Measurements from ENCODE around the gene RAP1GAP.

Gene RAP1GAP

DNA sequence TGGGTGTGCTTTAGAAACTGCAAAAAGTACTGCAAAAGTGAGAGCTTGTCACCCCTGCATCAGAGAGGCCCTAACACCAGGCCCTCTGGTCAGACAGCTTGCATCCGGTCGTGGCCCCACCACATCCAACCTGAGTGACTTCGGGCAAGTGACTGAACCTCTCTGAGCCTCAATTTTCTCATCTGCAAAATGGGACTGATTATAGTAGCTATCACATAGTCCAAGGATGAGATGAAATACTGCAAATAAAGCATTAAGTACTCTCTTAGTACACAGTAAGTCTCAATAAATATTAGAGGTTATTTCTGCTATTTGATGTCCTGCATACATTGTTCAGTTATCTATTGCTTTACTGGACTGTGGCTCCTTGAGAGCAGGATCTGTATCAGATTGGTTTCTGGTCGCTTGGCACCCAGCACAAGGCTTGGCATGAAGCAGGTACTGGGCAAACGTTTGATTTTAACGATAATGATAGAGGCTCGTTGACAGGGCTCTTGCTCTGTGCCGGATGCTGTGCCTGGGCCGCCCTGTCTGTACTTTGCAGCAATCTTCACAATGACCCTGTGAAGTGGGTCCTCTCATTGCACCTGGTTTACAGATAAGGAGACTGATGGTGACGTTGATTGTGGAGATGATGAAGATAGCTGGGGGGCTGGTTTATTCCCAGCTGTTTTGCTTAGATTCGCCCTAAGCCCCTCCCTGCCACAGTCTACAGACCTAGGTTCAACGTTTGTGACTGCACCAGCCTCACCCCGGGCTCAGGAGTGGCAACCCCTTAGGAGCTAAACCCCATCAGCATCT is 43.6 kb downstream of the RAP1GAP start:
- no peak for DNase-seq (ENCODE audit: low spot score)

DNA sequence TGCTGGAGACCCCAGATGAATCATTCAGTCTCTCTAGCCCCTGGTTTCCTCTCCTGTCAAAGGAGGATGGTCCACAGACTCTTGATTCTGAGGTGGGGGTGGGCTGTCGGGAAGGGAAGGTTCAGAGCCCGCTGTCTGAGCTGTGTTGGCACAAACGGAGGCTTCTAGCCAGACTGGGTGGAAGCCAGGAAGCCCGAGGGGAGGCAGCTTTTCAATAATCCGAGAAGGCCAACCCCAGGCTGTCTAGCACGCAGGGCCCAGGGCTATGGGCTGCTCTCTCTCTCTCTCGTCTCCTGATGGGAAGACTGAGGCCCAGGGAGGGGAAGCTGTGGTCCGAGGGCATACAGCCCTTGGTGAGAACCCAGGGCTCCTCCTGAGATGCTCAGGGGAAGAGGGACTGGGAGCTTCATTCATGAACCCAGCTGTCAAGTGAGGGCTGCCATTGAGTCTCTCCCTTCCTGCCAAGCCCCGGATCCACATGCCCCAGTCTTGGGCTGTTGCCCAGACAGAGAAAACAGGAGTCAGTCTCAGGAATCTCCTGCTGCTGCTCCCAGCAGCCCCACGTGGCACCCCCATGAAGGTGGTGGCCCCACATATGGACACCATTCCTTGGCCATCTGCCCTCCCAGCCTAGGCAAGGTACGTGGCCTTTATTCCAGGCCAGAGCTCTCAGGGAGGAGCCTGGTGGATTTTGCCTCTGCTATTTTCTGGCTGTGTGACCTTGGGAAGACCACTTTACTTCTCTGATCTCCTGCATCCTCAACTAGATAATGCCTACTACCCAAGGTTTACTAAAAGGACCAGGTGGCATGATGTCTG is 44.4 kb downstream of the RAP1GAP start:
- DNase-seq (ENCODE audit: low spot score) = peak; percentile 92

DNA sequence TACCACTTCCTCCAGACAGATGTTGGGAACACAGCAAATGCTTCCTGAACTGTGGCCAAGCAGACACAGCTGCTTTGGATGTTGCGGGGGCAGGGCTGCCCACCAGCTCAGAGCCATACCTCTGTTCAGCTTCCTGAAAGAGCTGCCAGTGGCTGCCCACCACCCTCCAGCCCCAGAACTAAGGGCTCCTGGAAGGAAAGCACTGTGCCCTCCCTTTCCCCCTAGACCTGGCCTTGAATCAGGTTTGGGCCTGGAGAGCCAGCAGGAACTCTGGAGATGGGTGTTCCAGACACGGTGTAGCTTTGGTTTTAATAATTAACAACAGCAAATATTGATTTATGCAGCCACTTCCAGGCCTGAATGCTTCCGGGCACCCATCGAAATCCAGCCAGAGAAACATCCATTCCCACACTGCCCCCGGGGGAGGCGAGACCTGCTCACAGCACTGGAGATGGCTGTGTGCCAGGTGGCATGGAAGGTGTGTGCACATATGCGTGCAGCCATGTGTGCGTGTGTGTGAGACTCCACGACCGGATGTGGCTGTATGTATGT is 45.7 kb downstream of the RAP1GAP start:
- DNase-seq (ENCODE audit: low spot score) = no peak

DNA sequence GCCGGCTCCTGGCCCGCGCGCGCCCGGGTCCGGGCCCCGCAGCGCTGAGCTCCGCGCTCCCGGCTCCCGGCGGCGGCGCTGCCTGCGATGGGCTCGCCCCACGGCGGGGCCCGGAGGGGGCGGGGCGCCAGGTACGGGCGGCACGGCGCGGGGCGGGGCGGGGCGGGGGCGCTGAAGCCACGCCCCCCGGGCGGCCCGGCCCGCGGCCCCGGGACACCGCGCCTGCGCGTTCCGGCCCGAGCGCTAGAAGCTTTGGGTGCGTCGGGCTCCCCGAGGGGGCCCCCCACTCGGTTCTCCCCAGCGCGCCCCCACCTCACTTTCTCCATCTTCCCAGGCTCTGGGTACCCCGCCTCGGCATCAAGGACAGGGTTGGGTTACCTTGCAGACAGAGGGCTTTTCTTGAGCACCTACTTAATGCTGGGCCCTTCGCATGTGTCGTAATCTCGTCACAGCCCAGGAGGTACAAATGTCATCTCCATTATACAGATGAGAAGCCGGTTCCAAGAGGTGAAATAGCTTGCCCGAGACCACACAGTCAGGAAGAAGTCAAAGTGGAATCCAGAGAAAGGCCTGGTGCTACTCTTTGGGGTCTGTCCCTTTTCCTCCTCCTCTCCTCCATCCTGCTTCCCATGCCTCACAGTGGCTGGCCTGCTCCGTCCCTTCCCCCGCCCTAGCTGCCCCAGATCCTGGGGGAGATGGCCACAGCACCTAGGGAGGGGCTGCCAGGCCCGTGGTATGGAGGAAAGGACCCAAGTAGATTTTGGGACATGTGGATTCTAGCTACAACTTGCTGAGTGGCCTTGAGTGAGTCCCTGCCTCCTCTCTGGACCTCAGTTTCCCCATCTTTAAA is 46.5 kb downstream of the RAP1GAP start:
- DNase-seq (ENCODE audit: low spot score) = no peak

DNA sequence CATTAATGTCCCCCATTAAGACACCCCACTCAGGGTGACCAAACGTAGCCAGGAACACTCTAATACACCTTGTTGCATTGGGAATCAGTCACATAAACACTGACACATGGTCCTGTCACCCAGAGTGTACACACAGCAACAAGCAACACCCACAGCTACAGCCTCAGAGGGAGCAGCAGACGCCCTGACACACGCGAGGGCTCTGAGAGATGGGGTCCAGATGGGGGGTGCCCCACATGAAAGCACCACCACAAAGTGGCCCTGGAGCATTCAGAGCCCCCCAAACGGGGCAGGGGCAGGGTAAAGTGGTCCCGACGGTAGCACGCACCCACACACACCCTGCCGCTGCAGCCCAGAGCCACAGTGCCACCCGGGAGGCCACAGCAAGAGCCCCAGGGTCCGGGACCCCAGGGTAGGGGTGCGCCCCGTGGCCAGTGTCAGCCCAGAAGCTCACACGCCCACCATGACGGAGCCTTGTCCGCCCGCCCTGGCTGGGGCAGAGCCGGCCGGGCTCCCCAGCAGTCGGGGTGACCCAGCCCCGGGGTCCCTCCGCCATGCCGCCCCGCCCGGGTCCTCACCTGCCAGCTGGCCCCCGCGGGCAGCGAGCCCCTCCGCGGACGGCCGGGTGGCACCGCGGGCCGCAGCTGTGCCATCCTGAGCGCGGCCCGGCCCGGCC is 47.3 kb downstream of the RAP1GAP start:
- DNase-seq (ENCODE audit: low spot score) = no peak

DNA sequence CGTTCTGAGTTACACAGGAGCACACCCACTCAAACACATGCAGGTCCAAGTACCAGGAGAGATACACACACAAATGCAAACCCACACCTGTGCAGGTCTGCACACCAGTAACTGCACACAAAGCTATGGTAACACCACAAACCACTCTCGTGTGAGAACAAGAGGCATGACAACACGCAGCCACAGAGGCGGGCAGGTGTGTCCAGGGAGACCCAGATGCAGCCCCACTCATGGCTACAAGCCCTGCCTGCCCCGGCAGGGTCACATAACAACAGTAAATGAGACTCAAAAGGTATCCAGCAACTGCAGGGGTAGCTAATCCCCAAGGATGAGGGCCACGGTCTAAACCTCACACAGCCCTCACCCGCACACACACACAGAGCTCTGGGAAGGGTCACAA is 48.1 kb downstream of the RAP1GAP start:
- no peak for DNase-seq (ENCODE audit: low spot score)

DNA sequence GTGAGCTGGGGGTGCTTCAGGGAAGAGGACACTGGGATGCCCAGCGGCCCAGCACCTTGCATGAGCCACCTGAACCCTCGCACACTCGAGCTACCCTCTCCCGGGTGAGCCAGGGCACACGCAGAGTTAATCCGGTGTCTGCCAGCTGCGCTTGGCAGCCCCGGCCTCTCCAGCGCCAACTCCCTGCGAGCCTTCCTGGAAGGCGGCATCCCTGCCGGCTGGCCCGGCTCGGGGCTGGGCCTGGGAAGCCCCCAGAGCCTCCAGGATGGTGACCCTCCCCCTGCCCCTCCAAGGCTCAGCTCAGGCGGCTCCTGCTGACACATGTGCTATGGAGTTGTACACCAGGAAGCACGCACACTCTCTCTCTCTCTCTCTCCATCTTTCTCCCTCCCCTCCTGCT is 48.7 kb downstream of the RAP1GAP start:
- DNase-seq (ENCODE audit: low spot score) = no peak

DNA sequence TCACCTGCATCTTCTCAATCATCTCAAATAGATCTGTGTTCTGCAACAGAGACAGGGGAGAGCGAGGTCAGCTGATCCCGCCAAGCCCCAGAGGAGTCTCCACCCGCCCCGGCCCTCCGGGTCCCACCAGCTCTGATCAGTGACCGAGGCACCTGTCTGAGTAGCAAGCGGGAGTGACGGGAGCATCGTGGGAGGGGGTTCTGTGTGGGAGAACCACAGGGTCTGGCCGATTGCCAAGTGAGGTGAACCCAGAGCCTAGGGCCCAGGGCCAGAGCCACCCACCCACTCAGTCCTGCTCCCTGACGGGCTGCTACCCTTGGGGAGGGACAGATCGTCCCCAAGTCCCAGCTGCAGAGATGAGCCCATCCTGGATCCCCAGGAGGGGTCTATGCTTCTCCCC is 49.1 kb downstream of the RAP1GAP start:
- no peak for DNase-seq (ENCODE audit: low spot score)

DNA sequence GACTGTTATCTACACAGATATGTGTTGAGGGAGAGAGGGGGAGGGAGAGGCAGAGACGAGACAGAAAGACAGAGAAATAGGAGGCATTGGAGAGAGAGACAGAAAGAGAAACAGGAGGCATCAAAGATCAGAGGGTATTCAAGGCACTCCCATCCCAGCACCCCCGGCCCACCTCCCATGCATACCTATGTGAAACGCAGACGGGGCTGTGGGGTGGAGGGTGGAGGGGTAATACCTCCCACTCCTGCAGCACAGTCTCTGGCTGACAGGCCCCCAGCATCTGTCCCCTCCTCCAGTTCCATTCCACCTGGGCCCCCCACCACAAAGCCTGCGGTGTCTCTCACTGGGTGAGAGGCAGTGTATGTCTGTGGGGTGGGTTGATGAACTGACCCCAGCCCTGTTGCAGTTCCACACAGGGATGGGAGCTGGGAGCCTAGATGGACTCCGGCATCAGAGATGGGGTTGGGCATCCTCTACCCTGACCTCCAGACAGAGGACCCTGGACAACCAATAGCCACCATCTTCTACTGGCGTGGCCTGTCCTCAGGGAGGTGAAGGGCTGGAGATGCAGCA is 49.7 kb downstream of the RAP1GAP start:
- DNase-seq (ENCODE audit: low spot score) = no peak

DNA sequence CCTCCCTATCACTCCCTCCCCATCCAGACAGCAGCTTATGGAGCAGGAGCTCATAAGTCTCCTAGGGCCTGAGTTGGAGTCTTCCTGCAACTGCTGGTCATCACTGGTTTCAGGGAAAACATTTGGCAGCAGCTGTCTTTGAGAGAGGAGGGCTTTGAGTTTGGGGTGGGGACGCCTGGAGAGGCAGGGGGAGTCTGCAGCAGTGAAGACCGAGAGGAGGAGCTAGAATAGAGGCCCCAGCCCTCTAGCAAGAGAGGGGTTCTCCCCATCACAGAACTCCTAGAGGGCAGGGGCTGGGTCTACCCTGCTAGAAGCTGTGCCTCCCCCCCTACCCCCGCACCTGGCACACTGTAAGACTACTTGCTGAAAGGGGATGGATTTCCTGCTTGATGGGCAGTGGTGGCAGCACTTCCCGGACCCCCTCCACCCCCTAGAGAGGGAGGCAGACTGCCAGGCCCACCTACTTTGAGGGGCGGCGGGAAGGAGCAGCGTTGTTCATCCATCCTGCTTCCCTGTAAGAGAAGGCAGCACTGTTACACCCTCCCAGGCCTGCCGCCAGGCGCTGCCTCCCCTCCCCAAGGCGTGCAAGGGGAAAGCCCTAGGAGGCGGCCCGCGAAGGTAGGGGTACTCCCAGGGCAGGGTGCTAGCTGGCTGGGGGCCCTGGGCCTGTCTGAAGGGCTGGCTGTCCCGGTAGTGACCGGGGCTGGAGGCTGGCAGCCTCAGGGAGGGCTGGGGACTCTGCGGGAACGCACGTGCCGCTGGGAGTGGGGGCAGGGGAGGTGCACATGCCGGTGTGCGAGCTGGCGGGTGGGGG is 50.4 kb downstream of the RAP1GAP start:
- DNase-seq (ENCODE audit: low spot score) = no peak

DNA sequence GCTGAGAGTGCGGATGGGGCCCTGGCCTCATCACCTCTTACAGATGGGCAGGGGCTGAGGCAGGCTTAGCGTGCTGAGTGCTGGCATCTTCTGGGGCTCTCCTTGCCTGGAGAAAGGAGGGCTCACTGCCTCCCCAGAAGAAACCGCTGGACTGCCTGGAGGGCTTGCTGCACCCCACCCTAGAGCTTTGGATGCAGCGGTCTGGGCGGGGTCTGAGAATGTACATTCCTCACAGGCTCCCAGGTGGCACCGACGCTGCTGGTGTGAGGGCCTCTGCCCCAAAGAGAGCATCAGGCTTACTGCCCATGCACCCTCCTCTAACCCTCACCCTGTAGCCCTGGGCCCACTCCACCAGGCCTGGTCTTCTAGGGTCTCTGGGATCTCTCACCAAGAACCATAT is 51.1 kb downstream of the RAP1GAP start:
- DNase-seq (ENCODE audit: low spot score) = no peak

DNA sequence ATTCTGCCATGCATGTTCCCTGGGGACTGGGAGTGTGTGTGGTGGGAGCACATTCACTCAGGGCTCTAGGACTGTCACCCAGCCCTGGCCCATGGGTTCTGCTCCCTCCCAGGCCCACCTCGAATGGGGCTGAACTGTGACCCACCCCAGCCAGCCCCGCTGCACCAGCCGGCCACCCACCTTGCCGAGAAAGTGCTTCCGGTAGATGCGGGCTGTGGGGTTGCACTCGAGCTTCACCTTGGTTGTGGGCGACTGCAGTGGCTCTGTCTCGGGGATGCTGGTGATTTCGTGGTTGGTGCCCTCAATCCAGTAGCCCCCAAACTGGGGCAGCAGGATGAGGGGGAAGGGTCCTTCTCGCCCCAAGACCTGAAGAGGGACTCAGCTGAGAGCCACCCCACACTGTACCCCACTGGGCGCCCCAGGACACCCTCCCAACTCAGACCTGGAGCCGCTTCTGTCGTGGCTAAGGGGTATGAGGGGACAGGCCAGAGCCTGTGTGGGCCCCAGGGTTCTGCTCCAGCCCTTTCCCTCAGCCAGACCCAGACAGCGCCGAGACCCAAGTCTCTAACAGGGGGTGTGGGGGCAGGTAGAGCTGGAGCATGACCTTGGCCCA is 51.9 kb downstream of the RAP1GAP start:
- no peak for DNase-seq (ENCODE audit: low spot score)

DNA sequence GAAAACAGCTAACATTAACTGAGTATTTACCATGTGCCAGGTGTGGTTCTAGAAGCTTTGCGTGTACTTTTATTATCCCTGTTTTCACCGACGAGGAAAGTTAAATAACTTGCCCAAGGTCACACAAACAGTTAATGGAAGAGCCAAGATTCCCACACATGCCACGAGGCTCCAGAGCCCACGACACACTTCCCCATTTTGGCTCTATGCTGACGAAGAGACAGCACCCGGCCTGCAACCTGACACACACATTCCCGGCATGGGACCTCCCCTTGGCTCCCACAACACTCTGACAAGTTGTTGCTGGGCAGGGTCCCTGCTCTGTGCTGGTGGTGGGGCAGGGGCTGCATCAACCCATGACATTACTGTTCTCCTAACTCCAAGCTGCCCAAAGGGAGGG is 52.8 kb downstream of the RAP1GAP start:
- DNase-seq (ENCODE audit: low spot score) = no peak

DNA sequence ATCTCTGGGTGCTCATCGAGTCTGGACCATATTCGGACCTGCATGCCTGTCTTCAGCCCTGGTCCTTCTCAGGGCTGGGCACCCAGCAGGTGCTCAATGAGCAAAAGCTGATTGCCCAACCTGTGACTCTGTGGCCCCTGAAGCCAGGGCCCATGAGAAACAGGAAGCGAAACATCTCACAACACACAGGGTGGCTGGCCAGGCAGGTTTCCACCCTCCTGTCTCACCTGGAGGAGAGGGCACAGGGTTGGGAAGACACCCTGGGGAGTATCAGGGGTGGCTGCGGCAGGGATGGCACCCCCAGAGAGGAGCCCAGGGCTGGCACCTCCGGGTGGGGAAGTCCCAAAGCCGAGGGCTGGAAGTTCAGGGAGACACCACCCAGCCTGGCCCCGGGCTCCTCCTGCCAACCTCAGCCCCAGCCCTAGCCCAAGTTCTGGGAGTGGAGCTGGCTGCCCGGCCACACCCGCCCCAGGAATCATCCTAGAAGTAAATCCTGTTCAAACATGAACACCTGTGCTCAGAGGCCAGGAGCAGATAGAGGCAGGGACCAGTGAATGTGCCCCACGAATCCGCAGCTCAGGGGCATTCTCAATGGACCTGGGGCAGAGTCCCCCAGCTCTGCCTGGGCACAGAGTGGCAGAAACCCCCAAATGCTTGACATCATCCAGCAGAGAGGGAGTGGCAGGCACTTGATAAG is 54.6 kb downstream of the RAP1GAP start:
- DNase-seq (ENCODE audit: low spot score) = no peak

DNA sequence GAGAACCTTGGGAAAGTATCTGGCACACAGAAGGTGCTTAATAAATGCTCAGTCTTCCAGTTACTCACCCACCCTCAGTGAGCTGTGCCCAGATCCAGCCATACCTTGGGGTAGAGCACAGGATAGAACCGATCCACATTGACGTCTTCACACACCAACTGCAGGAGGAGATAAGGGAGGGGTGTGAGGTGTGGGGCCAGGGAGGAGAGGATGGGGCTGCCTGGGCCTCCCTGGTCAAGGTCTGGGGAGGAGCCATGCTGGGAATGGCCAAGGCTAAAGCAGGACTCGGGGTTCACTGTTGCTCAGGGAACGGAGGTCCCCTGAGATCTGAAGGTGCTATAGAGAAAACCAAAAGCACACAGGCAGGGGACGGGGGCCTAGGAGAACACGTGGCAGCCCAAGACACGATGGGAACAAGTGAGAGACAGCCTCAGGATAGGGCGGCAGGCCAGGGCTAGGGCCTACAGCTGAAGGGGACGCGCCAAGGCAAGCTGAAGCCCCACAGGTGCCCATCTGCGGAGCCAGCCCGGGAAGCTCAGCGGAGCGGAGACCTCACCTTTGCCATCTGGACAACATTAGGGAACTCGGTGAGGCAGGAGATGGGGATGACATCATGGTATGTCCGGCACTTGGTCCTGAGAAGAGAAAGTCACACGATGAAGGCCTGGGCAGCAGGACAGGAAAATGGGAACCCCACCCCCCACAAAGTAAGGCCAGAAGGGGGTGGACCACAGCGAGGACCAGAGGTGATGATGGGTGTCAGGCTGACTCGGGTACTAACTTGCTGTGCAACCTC is 55.9 kb downstream of the RAP1GAP start:
- DNase-seq (ENCODE audit: low spot score) = no peak

DNA sequence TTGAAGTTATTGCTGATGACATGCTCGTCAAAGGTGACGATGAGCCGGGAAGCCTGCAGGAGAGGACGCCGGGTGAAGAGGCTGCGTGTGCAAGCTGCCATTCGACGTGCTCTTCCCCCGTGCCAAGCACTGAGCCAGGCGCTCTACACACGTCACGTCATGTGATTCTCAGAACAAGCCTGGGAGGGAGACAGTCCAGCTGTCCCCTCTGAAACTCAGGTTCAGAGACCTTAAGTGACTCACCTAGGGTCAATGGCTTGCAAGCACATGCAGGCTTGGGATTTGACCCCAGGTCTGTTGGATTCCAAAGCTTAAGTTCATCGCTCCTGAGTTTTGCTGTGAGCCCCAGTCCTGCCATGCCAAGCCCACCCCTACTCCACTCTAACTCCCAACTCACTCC is 57.1 kb downstream of the RAP1GAP start:
- no peak for DNase-seq (ENCODE audit: low spot score)

DNA sequence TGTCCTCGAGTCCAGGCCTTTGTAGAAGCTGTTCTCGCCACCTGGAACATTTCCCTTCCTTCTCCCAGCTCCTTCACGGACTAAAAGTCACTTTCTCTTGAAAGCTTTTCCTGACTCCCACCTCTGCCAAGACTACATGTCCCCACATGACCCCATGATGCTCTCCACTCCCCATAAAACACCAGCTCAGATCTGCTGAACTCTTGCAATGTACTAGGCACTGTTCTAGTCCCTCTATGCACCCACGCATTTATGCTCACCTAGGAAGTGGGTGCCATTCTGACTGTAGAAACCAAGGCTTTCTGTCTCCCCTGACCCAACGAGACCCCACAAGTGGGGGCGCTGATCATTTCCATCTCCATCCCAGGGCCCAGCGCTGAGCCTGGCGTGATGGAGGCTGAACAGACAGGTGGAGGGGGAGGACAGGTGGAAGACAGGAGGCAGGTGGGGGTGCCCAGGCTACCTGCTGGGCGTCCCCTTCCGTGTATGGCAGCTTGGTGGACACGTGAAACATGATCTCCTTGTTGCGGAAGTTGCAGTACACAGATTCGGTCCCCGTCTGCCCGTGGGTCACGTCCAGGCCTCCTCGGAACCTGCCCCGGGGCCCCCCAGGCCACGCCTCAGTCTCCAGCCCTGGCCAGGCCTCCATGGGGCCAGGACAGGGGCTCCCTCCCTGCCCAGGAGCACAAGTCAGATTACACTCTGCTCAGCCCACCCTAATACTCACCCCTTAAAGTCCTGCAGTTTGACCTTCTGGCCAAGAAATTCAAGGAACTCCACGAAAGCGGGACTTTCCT is 58.0 kb downstream of the RAP1GAP start:
- no peak for DNase-seq (ENCODE audit: low spot score)

DNA sequence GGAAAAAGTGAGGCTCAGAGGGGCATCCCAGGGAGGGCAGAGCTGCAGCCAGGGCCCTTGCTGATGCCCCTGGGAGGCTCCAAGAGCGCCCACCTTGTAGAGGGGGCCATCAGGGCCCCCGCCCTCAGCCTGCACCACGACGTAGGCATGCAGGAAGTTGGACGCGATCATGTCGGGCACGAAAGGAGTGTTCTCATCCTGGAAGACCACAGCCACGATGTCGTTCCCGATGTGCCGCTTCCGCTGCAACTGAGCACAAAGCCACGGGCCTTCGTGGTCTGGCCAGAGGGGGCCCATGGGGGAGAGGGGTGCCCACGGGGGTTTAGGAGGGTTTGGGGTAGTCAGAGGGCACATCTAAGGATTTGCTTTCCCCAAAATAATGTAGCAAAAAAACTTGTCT is 59.1 kb downstream of the RAP1GAP start:
- DNase-seq (ENCODE audit: low spot score) = no peak
